Fibroblast of lung (primary cell): ENCODE results near the gene POLR1C.

Source experiments
- CTCF ChIP-seq, 2 donors: IDR thresholded peaks in 1 of 2; conservative IDR thresholded peaks in 1 of 2; 1 replicate in 1 of 2; 2 replicates in 1 of 2; pipeline ENCODE4 v1.5.1; 2011 to 2012; ENCODE audit warnings: low read length in 2 of 2, control low read depth in 1 of 2, inconsistent platforms in 1 of 2, low read depth in 1 of 2, mild to moderate bottlenecking in 1 of 2
- EZH2 ChIP-seq: IDR thresholded peaks from 2 replicates; pipeline ENCODE4 v1.5.1; 2012; ENCODE audit warnings: low read length, control low read depth, mild to moderate bottlenecking; ENCODE audit errors: missing control alignments

DNA sequence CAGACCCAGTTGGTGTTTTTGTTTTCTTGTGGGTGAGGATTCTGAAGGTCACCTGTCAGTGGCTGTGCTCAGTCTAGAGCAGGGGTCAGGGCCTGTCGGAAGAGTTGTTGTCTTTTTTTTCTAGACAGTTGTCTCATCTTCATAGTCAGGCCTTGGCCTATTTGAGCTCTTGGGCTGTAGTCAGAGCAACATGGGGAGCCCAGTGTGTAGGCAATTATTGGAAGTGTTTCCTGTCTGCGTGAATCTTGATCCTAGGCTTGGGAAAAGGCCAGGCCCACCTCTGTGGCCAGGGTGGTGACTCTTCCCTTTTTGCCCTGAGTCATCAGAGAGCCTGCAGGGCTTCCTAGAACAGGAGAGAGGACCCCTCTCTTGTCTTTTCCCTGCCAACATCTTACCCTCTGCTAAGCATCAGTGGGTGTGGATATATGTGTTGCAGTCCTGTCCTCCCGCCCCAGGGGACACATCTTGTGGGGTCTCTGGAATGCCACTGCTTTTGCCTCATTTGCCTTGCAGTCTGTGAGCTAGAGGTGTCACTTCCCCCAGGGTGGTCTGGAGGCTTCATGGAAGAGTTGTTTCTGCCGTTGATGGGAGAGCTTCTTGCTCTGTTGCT lies 28.1 kb upstream of the POLR1C start:
- TF ChIP-seq CTCF (conservative IDR thresholded peaks at IDR 0.05 in 1 of 2, IDR thresholded peaks at IDR 0.05 in 1 of 2; ENCODE audit: low read depth in 1 of 2, low read length in 2 of 2) (no peak), EZH2 (no peak)
